NCI-H226 (cell line): ENCODE data around the gene SURF1.
"Not testable (repeated sequence)": the region's sequence is repeated elsewhere in the genome, so short reads cannot be mapped to it uniquely, and the experiment has no call there.

Experiments used
- DNase-seq: peaks from one replicate; pipeline ENCODE4 v3.0.0-alpha.2; 2015

The SURF1 gene

DNA sequence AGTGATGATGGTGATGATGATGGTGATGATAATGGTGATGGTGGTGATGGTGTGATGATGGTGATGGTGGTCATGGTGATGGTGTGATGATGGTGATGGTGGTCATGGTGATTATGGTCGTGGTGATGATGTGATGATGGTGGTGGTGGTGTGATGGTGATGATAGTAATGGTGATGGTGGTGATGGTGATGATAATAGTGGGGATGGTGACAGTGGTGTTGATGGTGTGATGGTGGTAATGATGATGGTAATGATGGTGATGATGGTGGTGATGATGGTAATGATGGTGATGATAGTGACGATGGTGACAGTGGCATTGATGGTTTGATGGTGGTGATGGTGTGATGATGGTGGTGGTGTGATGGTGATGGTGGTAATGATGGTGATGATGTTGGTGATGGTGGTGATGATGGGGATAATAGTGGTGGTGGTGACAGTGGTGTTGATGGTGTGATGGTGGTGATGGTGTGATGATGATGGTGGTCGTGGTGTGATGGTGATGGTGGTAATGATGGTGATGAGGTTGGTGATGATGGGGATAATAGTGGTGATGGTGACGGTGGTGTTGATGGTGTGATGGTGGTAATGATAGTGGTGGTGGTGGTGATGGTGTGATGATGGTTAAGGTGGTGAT is 26.3 kb upstream of the SURF1 start:
- no peak for DNase-seq

DNA sequence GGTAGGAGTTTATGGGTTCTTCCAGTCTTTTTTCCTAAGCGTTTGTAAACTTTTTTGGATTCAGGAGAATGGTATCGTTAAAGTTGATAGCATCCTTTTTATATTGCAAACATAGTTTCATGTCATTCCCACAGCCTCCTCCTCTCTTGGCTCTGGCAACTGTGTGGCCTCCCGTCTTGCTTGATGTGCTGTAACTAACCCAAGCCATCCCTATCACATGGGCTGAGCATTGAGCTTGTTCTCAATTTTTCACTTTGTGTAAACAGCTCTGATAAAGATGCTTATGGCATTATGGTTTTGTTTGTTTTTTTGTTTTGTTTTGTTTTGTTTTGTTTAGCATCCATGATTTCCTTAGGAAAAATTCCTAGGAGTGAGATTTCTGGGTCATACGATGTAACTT is 24.4 kb upstream of the SURF1 start:
- DNase-seq = no peak

DNA sequence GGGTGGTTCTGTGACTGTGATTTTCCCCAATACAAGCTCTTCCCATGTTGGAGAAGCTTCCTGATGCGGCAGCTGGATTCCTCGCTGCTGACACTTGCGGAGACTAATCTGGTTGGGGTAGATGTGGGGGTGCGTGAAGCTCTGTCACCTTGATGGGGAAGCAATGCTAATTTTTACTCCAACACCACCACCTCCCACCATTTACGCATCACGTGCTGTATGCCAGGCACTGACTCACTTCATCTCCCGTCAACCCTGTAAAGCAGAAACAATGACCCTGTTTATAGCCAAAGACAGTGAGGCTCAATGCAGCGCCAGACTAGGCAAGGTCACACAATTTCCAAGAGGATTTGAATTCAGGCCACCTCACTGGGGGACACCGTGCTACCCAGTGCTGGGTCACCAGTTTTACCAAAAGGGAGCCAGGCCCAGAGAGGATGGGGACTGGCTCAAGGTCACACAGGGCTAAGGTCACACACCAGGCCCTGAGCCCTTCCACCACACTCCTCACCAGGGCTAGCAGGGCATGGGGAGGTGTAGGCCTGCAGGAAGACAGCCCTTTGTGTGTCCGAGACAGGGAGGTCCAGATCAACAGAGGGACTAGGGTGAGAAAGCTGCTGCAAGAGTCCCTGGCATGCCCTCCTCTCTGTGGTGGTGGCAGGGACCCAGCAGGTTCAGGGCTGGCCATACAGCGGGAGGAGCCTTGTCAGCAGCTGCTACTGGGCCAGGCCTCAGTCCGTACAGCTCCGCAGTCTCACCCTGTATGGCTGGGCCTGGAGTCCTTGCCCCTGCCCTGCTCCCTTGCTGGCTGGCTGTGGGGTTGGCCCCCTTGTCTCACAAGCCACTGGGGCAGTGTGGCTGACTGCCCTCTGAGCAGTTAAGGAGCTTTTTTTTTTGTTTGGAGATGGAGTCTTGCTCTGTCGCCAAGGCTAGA is 23.1 kb upstream of the SURF1 start:
- DNase-seq = no peak

DNA sequence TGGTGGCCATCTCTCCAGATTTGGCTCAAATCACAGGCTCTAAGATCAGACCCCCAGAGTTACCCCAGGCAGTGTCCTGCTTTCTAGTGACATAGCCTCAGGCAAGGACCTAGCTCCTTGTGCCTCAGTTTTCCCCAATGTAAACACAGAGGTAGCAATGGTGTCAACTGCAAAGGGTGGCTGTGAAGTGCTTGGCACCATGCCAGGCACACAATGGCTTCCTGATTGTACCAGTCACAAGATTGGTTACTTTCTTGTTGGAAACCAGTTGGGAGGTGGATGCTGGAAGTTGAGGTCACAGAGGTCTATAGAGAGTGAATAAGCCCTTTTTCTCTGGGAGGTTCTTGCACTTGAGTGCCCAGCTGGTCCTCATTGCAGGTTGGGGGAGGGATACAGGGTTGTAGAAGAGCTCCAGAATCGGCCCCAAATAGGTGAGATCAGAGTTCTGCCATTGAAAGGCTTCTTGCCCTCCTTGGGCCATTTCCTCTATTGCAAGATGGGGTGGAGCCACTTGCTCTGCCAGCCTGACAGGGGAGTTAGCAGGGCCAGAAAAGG is 22.2 kb upstream of the SURF1 start:
- DNase-seq = no peak

DNA sequence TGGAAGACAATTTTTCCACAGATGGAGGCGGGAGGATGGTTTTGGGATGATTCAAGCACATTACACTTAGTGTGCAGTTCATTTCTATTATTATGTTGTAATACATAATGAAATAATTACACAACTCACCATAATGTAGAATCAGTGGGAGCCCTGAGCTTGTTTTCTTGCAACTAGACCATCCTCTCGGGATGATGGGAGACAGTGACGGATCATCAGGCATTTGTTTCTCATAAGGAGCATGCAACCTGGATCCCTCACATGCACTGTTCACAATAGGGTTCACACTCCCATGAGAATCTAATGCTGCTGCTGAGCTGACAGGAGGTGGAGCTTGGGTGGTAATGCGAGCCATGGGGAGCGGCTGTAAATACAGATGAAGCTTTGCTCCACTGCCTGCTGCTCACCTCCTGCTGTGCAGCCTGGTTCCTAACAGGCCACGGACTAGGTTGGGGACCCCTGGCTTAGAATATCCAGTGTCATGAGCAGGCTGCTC is 21.5 kb upstream of the SURF1 start:
- DNase-seq = no peak

DNA sequence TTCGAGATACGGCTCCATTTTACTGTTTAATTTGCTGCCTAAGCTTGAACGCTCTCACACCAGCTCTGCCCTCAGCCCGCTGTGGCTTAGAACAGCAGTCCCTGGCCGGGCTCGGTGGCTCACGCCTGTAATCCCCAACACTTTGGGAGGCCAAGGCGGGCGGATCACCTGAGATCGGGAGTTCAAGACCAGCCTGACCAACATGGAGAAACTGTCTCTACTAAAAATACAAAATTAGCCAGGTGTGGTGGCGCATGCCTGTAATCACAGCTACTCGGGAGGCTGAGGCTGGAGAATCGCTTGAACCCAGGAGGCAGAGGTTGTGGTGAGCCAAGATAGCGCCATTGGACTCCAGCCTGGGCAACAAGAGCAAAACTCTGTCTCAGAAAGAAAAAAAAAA is 21.0 kb upstream of the SURF1 start:
- DNase-seq = not testable (repeated sequence)

DNA sequence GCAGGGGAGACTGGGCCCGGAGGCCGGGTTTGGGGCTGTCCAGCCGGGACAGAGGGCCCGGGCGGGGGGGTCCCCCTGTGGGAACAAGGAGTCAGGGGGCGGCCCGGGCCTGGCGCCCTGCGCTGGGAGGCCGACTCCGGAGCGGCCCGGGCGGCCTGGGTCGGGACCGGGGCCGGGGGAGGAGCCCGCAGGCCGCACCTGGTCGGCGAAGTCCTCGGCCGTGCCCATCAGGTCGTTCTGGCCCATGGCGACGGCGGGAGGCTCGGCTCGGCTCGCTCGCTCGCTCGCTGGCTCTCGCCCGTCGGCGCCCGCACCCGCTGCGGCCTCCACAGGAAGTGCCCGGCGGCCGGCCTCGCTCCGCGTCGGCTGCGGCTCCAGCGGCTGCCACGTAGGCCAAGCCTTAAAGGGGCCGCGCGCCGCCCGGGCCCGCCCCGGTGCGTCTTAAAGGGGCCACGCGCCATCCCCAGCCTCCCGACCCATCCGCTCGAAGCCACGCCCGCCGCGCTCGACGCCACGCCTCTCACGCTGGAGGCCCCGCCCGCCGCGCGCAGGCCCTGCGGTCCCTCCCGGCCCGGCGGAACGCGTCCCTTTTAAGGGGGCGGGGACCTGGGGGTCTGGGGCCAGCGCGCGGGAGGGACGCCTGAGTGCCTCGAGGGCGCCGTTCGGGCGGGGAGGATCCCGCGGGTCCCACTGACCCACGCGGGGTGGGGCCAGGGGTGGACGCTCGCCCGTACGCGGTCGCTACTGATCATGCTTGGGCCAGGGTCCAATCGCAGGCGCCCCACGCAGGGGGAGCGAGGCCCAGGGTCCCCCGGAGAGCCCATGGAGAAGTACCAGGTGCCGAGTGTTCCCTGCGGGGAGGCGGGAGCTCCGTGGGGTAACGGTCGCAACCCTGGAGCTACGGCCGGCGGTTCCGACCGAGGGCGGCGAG is 19.7 kb upstream of the SURF1 start, which contains the start of the genes STKLD1 and SURF4:
TSS of gene STKLD1 (plus strand) at position 643 of the 931 bp plus-strand sequence. CDS start at position 751, 108 bp downstream.
TSS of gene SURF4 (minus strand) at position 337 of the 931 bp plus-strand sequence. CDS start at position 246, 91 bp downstream.
- peak; percentile 91 for DNase-seq

DNA sequence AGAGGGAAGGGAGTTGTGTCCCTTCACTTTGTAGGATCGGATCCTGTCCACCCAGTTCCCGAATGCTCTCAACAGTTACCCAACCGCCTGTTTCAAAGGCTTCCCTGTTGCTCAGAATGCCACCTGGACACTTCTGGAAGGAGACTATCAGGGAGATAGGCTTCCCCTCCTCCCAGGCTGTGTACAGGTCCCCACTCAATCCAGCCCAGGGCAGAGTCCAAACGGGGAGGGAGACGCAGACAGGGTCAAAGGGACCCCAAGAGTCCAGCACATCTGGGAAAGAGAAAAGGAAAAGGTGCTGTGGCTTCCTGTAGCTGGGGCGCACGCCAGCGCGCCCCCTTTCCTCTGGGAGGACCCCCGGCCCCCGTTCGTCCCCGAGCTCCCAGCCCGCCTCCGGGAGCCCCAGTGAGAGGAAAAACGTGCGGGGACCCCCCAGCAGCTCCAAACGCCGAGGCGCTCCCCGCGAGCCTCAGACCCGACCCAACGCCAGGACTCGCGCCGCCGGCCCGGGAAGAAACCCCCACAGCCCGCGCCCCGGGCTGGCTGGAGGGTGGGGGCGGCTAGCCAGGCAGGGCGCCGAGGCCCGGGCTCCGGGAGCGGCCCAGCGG is 18.9 kb upstream of the SURF1 start:
- DNase-seq = no peak

DNA sequence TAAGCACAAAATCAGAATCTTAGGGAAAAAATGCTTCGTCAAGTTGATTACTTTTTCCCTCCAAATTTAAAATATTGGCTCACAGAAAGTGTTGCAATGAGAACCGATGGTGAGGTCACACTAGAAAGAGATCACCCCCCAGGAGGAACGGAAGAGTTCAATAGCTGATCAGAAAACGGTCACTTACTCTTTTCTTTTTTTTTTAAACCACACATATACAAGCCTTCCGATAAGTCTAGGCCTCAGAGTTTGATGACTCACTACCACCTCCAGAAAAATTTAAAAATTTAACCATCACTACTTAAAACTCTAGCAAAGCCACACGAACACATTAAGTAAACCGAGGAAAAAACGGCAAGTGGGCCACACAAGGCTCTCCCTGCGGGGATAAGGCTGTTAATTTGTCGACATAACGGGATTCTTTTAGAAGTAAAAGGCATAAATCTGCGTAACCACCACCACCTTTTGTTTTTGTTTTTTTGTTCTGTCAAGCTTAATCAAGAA is 18.4 kb upstream of the SURF1 start:
- DNase-seq = no peak

DNA sequence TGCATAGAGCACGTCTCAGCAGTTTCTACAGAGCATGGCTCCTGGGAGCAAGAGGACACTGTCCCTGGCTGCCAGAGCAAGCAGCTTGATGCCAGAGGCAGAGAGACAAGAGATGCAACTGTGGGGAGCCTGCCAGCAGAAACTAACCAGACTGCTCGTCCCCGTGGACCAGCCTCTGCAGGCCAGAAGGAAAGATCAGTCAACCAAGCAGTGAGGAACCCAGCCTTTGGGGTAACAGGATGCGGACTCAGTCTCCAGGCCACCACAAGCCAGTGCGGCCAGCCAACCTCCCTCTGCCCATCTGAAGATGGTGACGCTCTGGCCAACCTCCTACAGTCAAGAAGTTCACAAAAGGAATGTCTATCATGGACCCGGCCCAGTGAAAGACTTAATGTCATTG is 15.9 kb upstream of the SURF1 start:
- no peak for DNase-seq

DNA sequence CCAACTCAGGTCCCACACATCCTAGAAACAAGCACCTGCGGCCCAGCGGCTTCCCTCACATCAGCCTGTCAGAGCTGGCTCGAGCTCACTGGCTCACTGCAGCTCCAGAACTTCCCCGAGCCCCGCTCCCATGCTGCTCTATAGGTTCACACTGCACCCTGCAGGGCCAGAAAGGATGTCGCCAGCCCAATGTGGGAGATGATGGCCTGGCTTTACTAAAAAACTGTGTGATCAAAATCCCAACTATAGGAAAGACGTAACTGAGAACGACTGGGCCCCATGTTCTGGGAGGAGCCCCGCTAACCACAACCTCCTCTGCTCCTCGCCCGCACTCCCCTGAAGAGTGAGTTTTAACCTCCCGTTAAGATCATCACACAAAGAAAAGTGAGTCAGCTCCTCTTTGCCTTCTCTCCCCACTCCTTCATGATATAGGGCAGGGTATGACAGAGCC is 15.0 kb upstream of the SURF1 start:
- no peak for DNase-seq

DNA sequence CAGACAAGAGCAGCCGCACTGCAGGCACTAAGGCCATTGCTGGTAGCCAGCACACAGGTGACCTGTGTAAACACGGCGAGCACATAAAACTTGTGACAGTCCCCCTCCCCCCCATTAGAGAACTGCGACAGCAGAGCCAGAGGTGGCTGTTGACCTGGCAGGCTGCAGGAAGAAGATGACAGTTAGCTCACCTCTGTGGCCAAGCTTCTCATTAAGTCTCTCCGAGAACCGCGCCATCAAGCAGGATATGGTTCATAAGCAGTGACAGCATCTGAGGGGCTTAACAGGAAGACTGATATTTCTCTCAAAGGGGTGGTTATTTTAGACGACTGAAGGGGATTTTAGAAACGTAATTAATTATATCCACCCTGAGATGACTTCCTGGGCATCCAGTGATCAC is 14.4 kb upstream of the SURF1 start:
- no peak for DNase-seq

DNA sequence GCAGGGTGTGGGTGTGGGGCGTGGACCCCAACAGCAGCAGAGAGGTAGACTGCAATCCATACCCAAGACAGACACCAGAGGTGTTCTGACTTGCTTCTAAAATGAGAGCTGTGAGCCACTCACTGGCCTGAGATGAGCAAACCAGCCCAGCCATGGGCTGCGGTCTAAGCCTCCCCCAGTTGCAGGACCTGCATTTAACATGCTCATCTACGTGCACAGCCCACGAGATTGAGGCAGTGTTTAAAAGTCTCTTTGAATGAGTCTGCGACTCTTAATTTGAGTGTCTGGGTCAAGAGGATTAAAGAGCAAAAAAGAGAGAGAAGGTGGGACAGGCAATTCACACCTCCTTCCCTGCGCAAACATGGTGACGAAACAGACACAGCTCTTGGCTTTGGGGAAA is 13.6 kb upstream of the SURF1 start:
- no peak for DNase-seq

DNA sequence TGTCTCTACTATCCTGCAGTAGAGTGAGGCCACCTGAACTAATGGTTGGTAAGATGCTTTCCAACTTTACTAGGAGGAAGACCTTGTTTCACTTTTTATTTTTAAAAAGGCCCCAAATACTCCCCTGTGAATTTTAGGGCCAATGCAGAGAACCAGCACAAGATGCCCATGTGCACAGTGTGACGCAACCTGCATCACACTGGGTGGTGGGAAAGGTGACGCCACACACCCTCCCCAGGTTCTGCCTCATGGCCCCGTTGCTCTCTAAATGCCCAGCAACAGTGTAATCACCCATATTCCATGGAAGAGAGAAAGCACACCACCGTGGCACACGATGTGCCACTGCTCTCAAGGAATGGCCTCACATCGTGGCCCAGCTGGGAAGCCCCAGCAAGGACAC is 13.1 kb upstream of the SURF1 start:
- DNase-seq = no peak

DNA sequence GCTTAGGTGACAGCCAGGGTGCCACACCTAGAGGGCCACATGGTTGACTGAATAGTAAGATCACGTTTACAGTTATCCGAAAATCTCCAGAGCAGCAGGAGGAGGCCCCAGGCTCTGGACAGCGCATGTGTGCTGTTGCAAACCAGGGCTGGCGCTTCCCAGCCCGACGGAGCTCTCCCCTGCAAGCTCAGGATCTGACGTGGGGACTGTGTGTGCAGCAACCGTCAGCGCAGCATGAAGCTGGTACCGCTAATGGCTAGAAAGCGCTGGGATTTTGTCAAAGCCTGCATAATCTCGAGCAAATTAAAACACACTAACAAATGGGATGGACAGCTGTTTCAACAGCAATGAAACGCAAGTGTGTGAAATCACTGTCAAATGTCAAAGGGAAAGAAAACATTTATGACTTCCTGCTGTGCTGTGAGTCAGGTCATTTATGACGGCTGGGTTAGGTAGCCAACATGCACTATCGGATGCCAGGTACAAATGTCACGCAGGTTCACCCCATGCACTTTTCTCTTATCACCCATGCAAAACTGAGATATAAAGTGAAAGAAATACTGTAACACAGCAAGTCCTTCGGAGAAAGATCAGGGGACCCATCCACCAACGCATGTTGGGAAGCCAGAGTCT is 12.1 kb upstream of the SURF1 start:
- no peak for DNase-seq

DNA sequence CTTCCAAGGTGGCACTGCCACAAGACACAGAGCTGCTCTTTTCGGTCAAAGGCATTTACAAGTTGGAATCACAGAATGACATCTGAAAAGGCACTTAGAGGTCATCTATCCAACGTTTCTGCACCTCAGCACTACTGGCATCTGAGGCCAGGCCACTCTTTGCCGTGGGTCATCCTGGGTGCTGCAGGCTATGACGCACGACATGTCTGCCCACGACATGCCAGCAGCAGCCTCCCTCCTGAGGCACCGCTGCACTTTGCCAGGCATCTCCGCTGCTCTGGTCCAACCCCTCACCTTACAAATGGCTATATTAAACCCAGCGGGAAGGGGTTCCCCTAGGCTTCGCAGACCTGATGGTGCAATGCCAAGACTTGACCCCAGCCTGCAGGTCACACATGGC is 11.5 kb upstream of the SURF1 start:
- no peak for DNase-seq

DNA sequence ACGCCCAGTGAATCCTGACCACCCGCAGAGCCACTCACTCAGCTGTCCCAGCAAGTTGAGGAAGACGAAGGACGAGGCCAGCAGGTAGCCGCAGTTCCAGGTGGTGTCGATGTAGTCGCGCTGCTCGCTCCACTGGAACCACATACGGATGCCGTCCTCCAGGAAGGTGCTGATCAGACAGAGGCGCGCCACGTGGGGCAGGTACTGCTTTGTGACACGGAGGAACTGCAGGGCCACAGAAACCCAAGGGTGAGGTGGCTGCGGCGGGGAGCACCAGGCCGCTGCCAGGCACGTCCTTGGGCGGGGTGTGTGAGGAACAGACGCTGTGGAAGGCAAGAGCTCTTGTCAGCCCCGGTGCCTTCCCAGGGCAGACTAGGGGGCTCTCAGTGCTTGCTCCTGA is 10.9 kb upstream of the SURF1 start:
- DNase-seq = no peak

DNA sequence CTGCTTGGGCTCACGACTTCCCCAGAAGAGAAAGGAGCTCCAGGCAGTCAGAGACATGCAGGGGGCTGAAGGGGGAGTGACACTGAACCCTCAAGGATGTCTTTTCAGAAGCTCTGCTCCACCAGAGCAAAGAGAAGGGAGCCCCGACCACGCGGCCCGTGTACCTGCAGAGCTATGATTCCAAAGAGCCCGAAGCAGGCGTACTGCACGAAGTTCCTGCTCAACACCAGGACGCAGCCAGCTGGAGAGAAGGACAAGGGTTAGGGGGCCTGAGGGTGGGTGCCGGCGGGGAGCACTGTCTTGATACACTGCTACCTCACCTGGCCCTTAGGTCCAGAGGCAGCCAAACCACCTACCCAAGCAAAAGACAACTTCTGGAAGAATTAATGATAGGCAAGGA is 10.1 kb upstream of the SURF1 start:
- DNase-seq = no peak

DNA sequence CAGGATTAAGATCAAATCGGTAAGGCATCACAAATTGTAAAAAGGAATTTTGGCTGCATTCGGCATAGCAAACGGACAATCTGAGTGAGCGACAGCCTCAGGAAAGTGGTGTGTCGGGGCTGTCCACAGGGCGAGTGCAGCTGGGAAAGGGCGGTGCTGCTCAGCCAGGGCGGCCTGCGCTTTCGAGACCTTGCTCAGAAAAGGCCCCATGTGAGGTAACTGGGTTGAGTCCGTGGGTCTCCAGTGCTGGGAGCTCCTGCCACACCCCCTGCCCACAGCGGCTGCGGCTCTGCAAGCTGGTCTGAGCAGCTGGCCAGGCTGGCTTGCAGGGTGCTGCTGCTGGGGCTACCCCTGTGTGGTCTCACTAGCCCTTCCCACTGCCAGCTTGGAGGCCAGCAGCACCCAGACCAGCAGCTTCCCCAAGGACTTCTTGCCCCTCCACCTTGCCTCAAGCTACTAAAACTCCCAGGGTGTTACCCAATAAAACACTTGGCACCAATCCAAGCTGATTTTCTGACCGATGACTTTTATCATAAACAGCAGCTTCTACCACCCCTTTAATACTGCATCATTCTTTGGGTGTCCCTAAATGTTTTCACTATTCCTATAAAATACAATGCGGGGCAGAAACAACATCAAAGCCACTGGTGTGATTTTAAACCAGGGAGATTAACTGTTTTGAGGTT is 6.2 kb upstream of the SURF1 start:
- no peak for DNase-seq

DNA sequence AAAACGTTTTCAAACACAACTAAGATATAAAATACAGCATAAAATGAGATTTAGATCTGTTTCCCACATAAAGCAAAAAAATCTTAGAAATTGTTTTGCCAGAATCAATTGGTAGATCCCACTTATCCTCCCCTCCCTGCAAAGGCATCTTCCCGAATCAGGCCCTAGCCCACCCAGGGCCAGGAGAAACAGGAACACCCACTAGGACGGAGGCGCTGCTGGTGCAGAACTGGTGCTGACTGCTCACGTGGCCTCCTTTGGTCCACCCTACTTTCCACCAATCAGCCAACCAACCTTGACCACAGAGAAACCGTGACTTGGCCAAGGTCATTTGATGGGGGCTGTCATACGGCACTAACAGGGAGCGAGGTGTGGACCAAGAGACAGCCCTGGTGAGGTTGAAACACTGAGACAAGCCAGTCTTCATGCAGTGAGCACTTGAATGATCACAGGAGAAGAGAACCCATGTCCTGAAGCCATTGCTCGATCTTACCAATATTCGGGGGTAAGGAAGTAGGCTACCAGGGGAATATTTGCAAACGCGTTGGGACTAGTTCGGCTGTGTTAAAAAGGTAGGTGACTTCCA is 5.3 kb upstream of the SURF1 start:
- DNase-seq = no peak
